Activated naive CD4-positive, alpha-beta T cell treated with anti-CD3 and anti-CD28 coated beads, Interleukin-2, amount 50 U/mL, for 16 hours (primary cell): ENCODE results near the gene RBM39.

Source experiments
- DNase-seq: peaks from one replicate; pipeline ENCODE4 v3.0.0-alpha.2; 2020

The RBM39 gene

DNA sequence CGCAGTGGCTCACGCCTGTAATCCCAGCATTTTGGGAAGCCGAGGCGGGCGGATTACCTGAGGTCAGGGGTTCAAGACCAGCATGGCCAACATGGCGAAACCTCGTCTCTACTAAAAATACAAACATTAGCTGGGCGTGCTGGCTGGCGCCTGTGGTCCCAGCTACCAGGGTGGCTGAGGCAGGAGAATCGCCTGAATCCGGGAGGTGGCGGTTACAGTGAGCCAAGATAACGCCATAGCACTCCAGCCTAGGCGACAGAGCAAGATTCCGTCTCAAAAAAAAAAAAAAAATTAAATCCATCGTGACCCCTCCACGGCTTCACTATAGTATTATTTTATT, 76.1 kb downstream of the RBM39 start:
- no peak for DNase-seq

DNA sequence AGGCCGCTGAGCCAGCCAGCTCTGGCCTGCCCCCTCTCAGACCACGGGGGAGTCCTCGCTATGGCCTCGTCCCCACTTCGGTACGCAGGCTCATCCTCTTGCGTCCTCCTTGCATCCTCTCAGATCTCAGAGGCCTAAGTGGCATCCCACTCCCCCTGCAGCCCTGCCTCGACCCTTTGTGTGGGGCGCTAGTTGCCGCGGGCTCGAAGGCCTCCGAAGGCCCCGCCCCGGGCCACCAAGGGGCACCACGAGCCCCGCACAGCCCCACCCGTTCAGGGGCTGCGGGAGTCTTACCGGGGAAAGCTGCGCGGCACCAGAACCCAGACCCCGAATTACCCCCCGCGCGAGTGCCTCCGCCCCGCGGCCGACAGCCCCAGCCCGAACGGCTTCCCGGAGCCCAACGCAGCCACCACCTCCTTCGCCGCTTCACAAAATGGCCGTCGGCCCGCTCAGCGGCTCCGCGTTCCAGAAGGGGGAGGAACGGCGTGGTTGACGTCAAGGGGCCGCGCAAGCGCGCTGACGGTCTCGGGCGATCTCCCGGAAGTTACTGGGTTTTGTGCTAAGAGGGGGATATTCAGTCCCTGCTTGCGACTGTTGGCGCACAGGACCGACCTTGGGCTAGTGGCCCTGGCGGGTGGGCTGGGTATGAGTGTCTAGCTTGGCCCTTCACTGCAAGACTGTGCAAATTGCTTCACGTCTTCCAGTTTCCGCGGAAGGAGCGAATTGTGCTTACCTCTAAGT, 77.4 kb downstream of the RBM39 start, which contains the start of the genes CPNE1 and RBM12:
Gene CPNE1 (minus strand): TSS at position 435 of the 741 bp plus-strand sequence. CDS start 31,977 bp downstream, outside the sequence.
Gene RBM12 (minus strand): TSS at position 435 of the 741 bp plus-strand sequence. CDS start 9,578 bp downstream, outside the sequence.
- peak; percentile 91 for DNase-seq

DNA sequence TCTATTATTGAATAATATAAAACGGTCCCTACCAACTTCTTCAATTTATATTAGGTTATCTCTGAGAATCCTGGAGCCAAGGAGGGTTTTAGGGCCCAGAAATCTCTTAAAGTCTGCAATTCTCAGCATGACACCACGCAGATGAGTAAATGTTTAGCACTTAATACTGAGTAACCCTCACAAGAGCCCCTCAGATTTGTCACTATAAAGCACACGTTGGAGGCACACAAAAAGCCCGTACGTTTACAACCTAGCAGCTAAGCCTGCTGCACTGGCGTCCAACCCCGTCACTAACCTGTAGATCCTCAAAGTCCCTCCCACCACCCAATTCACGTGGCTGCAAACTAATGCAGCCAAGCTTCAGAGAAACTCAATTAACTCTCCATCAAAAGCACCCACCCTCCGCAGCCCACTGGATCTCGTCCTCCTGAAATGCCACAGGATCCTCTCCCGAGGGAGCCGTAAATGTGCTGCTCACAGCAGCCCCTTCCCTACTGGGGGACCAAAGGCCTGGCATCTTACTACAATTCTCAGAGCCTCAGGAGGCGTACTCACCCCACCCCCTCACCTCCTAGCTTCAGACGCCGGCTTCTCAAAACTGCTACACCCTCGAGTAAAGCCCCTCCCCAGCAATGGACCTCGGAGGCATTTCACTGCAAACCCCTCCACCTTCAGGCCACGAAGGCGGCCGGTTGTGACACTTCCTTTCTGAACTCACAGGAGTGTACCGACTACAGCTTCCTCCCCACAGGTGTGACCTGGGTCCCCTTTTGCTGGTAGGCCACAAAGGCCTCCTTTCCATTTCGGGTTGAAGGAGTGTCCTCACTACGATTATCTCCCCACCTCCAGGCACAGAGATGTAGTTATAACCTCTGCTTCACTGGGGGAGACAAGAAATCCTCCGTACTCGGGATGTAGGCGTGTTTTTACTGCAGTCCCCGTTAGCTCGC, 78.3 kb downstream of the RBM39 start:
- peak; percentile 69 for DNase-seq

DNA sequence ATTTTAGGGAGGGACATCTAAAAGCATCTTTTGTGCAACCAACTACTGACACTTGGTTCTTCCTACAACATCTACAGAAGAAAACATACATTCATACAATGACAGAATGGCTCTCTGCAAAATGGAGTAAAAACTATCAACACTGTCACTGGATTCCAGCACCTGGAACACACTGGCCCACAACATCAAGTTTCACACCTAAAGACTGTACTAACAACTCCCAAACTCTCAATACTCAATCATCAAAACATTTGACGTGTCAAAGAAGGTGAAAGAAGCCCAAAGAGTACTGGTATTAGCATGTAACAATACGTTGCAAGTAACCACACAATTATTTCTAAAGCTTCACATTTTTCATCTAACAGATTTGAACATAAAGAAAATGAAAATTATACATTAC, 79.5 kb downstream of the RBM39 start:
- no peak for DNase-seq

DNA sequence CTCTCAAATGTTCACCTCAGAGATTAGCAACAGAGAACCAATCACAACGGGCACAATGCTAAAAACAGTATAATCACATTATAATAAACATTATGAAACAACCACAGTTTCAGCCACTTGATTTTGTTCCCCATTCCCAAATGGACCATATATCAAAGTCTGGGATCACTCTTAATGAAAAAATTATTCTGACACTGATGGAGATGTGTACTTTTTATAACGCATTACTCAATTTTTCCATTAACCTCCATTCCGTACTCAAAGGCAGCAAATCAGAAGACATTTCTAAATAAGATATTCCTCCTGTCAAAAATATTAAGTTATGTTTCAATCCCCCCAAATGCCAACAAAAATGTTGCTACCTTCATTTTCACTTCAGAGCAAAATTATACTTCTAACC, 80.2 kb downstream of the RBM39 start:
- DNase-seq = no peak

DNA sequence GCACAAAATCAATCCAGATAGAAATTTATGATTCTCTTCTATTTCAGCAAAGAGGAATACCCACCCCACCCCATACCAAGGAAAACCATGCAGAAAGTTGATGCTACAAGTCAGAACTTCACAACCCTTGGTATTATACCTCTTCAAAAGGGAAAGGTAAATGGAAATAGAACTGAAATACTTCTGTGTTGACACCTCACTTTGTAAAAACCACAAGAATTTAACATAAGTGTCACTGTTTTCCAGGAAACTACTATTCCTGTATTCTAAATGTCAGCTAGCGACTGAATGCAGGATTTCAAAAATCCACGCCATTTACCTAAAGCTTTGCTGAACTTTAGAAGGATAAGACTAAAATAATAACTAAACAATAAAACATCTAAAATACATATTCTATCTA, 81.0 kb downstream of the RBM39 start:
- DNase-seq = no peak

DNA sequence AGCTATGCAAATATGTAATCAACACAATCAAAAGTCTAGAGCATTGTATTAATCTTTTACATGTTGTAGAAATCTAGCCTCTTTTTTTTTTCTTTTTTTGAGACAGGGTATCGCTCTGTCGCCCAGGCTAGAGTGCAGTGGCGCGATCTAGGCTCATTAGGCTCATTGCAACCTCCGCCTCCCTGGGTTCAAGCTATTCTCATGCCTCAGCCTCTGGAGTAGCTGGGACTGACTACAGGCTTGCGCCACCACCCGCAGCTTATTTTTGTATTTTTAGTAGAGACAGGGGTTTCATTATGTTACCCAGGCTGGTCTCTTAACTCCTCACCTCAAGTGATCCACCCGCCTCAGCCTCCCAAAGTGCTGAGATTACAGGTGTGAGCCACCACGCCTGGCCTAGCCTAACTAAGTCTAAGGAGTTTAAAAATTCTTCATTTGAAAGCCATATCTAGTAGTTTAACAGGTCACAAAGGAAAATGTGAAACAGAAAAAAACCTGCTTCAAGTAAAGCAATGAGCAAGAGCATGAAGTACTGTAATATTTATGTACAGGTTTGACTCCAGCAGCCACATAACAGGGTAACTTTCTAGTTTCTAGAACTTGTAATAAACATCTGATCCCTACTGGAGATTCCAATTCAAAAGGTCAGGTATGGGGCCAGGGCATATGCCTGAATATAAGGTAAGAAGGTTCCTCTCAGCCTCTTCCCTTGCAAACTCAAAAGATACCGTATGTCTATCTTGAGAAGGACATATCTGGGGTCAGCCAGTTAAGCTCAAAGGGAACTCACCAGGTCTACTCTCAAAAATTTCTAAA, 81.7 kb downstream of the RBM39 start:
- peak; percentile 63 for DNase-seq

DNA sequence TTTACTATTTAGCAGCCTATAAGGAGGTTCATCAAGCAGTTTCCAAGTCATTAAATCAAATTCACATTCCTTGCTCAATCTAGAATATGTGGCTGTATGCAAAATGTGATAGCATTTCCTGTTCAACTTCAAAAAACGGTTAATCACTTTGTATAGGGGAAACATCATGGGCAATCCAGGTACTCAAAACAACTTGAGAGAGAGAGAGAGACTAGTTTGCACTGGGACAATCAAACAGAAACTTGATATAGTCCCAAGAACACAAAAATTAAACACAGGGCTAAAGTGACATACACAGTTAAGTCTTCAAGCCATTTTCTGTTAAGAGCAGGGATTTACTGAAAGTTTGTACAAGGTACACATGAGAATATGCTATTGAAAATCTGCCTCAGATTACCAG, 84.8 kb downstream of the RBM39 start:
- DNase-seq = no peak

DNA sequence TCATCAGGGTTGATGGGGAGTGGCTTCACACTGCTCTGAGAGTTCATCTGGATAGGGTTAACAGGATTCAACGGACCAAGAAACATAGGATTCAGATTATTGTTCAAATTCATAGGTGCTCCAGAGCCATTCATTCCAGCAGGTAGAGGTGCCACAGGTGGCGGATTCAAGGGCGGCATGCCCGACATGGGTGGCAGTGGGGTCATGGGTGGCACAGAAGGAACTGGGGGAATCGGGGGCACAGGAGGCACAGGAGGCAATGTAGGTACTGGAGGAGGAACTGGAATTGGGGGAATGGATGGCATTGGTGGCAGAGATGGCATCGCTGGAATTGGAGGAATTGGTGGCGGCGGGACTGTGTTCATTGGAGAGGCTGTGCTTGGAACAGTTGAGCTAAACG, 87.6 kb downstream of the RBM39 start:
- DNase-seq = no peak

DNA sequence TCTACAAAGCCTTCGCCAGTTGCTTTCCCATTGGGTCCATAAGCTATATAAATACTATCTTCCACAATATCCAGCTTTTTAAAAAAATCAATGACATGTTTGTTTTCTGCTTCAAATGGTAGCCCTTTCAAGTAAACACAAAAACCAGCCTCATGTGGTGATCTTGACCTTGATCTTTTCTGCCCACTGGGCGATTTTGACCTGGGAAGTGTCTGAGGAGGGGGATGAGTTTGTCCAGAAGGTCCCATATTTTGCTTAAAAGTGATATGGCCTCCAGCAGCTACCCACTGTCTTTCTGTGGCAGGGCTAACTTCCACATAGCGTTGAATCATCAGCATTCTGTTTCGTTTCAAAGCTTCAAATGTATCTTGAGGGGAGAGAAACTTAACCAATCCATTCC, 88.2 kb downstream of the RBM39 start:
- no peak for DNase-seq
